ENCODE results near the gene AKT3. TPM values are rescaled to one million over a fixed set of nuclear protein-coding genes. Genes with fewer than 3 reads are reported as not detected.

AKT3 gene
- total RNA-seq, 1 experiment from 2014 or later: 40.4 TPM

GRCh38 chr1:243489158-243489527 is 360.9 kb downstream of the AKT3 start:
- no peaks in the 10 kb centered on the region for H3K27me3 ChIP-seq
- DNase-seq: no peak
- H3K4me1 ChIP-seq: peaks cover 19% of the 10 kb centered on the region
- H3K4me3 ChIP-seq: no peak overlapping the region
- no peaks in the 10 kb centered on the region for H3K36me3 ChIP-seq
- H3K9me3 ChIP-seq (replicated peaks): no peaks in the 10 kb centered on the region
- H3K27ac ChIP-seq: peak overlapping the region; percentile 92

- Histone ChIP-seq H3K27me3 (no peaks in the 10 kb centered on the region), H3K4me3 (peak overlapping the region; percentile 26; the same call in 1 of the 2 replicates), H3K9me3 (replicated peaks) (no peaks in the 10 kb centered on the region), H3K27ac (peak overlapping the region; percentile 92), H3K4me1 (peaks cover 19% of the 10 kb centered on the region), H3K36me3 (no peaks in the 10 kb centered on the region)
- peak; percentile 86 to 91 for DNase-seq
Observed at GRCh38 chr1:243488459-243489157, 361.4 kb downstream of the AKT3 start.

- no peaks in the 10 kb centered on the region for H3K9me3 ChIP-seq (replicated peaks)
- no peaks in the 10 kb centered on the region for H3K27me3 ChIP-seq
- no peak overlapping the region for H3K4me3 ChIP-seq
- DNase-seq: no peak
- H3K27ac ChIP-seq: peak overlapping the region; percentile 92
- H3K36me3 ChIP-seq: no peaks in the 10 kb centered on the region
- H3K4me1 ChIP-seq: peaks cover 19% of the 10 kb centered on the region
Observed at GRCh38 chr1:243487649-243488227, 362.3 kb downstream of the AKT3 start.

GRCh38 chr1:243487036-243487648 is 362.9 kb downstream of the AKT3 start:
- H3K36me3 ChIP-seq: no peaks in the 10 kb centered on the region
- peaks cover 23% of the 10 kb centered on the region for H3K4me1 ChIP-seq
- H3K27ac ChIP-seq: no peak overlapping the region
- no peaks in the 10 kb centered on the region for H3K9me3 ChIP-seq (replicated peaks)
- no peak overlapping the region for H3K4me3 ChIP-seq
- DNase-seq: no peak
- no peaks in the 10 kb centered on the region for H3K27me3 ChIP-seq

- Histone ChIP-seq H3K4me3 (no peak overlapping the region), H3K4me1 (peaks cover 12% of the 10 kb centered on the region), H3K9me3 (replicated peaks) (no peaks in the 10 kb centered on the region), H3K36me3 (no peaks in the 10 kb centered on the region), H3K27me3 (no peaks in the 10 kb centered on the region), H3K27ac (no peak overlapping the region)
- DNase-seq: no peak
Observed at GRCh38 chr1:243483952-243484351, 366.1 kb downstream of the AKT3 start.

- H3K4me3 ChIP-seq: no peak overlapping the region
- DNase-seq: no peak
Observed at GRCh38 chr1:243483071-243483771, 366.8 kb downstream of the AKT3 start.

GRCh38 chr1:243482141-243483022 is 367.7 kb downstream of the AKT3 start:
- Histone ChIP-seq H3K27me3 (no peaks in the 10 kb centered on the region), H3K27ac (no peak overlapping the region), H3K36me3 (no peaks in the 10 kb centered on the region), H3K9me3 (replicated peaks) (no peaks in the 10 kb centered on the region), H3K4me3 (no peak overlapping the region), H3K4me1 (peaks cover 4% of the 10 kb centered on the region)
- peak; percentile 40 to 61 for DNase-seq

More at GRCh38 chr1:243483071-243483771, 366.8 kb downstream of the AKT3 start:
- Histone ChIP-seq H3K36me3 (no peaks in the 10 kb centered on the region), H3K27ac (no peak overlapping the region), H3K27me3 (no peaks in the 10 kb centered on the region), H3K9me3 (replicated peaks) (no peaks in the 10 kb centered on the region), H3K4me1 (peaks cover 7% of the 10 kb centered on the region)

- no peak for DNase-seq
- H3K27me3 ChIP-seq: no peaks in the 10 kb centered on the region
- H3K4me1 ChIP-seq: peaks cover 4% of the 10 kb centered on the region
- no peaks in the 10 kb centered on the region for H3K36me3 ChIP-seq
- H3K9me3 ChIP-seq (replicated peaks): no peaks in the 10 kb centered on the region
- no peak overlapping the region for H3K27ac ChIP-seq
- H3K4me3 ChIP-seq: no peak overlapping the region
Observed at GRCh38 chr1:243481101-243481500, 368.9 kb downstream of the AKT3 start.

GRCh38 chr1:243477731-243478290 is 372.2 kb downstream of the AKT3 start:
- H3K4me3 ChIP-seq: no peak overlapping the region
- no peaks in the 10 kb centered on the region for H3K27me3 ChIP-seq
- peaks cover 4% of the 10 kb centered on the region for H3K4me1 ChIP-seq
- DNase-seq: no peak
- no peak overlapping the region for H3K27ac ChIP-seq
- no peaks in the 10 kb centered on the region for H3K36me3 ChIP-seq
- H3K9me3 ChIP-seq (replicated peaks): no peaks in the 10 kb centered on the region

- H3K4me3 ChIP-seq: no peak overlapping the region
- no peaks in the 10 kb centered on the region for H3K4me1 ChIP-seq
- no peaks in the 10 kb centered on the region for H3K36me3 ChIP-seq
- no peaks in the 10 kb centered on the region for H3K27me3 ChIP-seq
- DNase-seq: peak; percentile 32 to 35
- no peaks in the 10 kb centered on the region for H3K9me3 ChIP-seq (replicated peaks)
- no peak overlapping the region for H3K27ac ChIP-seq
Observed at GRCh38 chr1:243475966-243476365, 374.1 kb downstream of the AKT3 start.

- Histone ChIP-seq H3K9me3 (replicated peaks) (no peaks in the 10 kb centered on the region), H3K36me3 (no peaks in the 10 kb centered on the region), H3K4me1 (no peaks in the 10 kb centered on the region), H3K27me3 (no peaks in the 10 kb centered on the region), H3K27ac (no peak overlapping the region), H3K4me3 (no peak overlapping the region)
- no peak for DNase-seq
Observed at GRCh38 chr1:243474906-243475305, 375.1 kb downstream of the AKT3 start.

- Histone ChIP-seq H3K36me3 (no peaks in the 10 kb centered on the region), H3K27me3 (no peaks in the 10 kb centered on the region), H3K4me3 (no peak overlapping the region), H3K9me3 (replicated peaks) (no peaks in the 10 kb centered on the region), H3K4me1 (no peaks in the 10 kb centered on the region), H3K27ac (no peak overlapping the region)
- no peak for DNase-seq
Observed at GRCh38 chr1:243474136-243474881, 375.7 kb downstream of the AKT3 start.

- no peak for DNase-seq
- Histone ChIP-seq H3K36me3 (no peaks in the 10 kb centered on the region), H3K27me3 (no peaks in the 10 kb centered on the region), H3K9me3 (replicated peaks) (no peaks in the 10 kb centered on the region), H3K27ac (no peak overlapping the region), H3K4me3 (no peak overlapping the region), H3K4me1 (no peaks in the 10 kb centered on the region)
Observed at GRCh38 chr1:243473227-243474135, 376.6 kb downstream of the AKT3 start.
